Adrenal gland (tissue), 5 donors: ENCODE measurements around the gene ZDHHC14.

Source experiments
- CTCF ChIP-seq, 6 experiments: fragments of 450-650 bp in 4 of 6; fragments of 200-600 bp in 2 of 6; sonication (generic) in 1 of 6; IDR thresholded peaks; 1 replicate in 5 of 6; 2 replicates in 1 of 6; pipeline versions ENCODE4 v1.5.1 to v1.8.0; 2016 to 2021; ENCODE audit warnings: antibody characterized with exemption in 6 of 6, mild to moderate bottlenecking in 2 of 6, moderate library complexity in 1 of 6
- POLR2A ChIP-seq, 2 donors: fragments of 450-650 bp; IDR thresholded peaks; one replicate each; pipeline ENCODE4 v1.6.1; 2017; ENCODE audit warnings: antibody characterized with exemption in 2 of 2, mild to moderate bottlenecking in 2 of 2, moderate library complexity in 1 of 2
- donor health status: DM: no; HTN: no; CAD: no.

- TF ChIP-seq POLR2A (IDR thresholded peaks at IDR 0.05) (no peak), CTCF (IDR thresholded peaks at IDR 0.05) (no peak)
Observed at GRCh38 chr6:157538168-157538567, 157.2 kb downstream of the ZDHHC14 start.
